Measurements from ENCODE around the gene RAB6B. TPM values are rescaled to one million over a fixed set of nuclear protein-coding genes. Genes with fewer than 3 reads are reported as not detected.

RAB6B gene
- total RNA-seq, 1 donor from 2014 or later: 0.37 TPM

- DNase-seq (ENCODE audit: low read depth): no peak
Measured at GRCh38 chr3:133775835-133776234, 119.8 kb downstream of the RAB6B start.

GRCh38 chr3:133775309-133775708, 120.4 kb downstream of the RAB6B start:
- no peak for DNase-seq (ENCODE audit: low read depth)

Other genes starting within 250 kb of the RAB6B start
- gene TOPBP1, start 233.9 kb downstream of the RAB6B start, total RNA-seq: 24.0 and 27.8 TPM in 2 replicates
- under 0.01 and 0.08 TPM in 2 replicates for gene TF, start 149.5 kb downstream of the RAB6B start, total RNA-seq
- gene SRPRB, start 90.1 kb downstream of the RAB6B start, total RNA-seq: 53.8 and 59.9 TPM in 2 replicates
- gene SLCO2A1, start 134.0 kb upstream of the RAB6B start, total RNA-seq: under 0.01 TPM in 1 of 2 replicates, not detected in the other